Measurements from ENCODE around the gene POLE.

POLE gene

GRCh38 chr12:132576701-132577100 is 110.4 kb downstream of the POLE start:
- no peak for TF ChIP-seq CTCF (IDR thresholded peaks at IDR 0.05; ENCODE audit: low read depth, low read length)
- H3K4me3 ChIP-seq (ENCODE audit: low read depth, low read length), result no peak overlapping the region
- in situ Hi-C loops (cut with HindIII; ENCODE audit: low sequenced_read_pairs), result no loop called here
- no peak for DNase-seq (ENCODE audit: low read depth, low spot score)

GRCh38 chr12:132575661-132576060 is 111.5 kb downstream of the POLE start:
- H3K4me3 ChIP-seq (ENCODE audit: low read depth, low read length), result no peak overlapping the region
- in situ Hi-C loops (cut with HindIII; ENCODE audit: low sequenced_read_pairs), result no loop called here
- DNase-seq (ENCODE audit: low read depth, low spot score), result no peak
- no peak for TF ChIP-seq CTCF (IDR thresholded peaks at IDR 0.05; ENCODE audit: low read depth, low read length)

GRCh38 chr12:132574271-132574996 is 112.7 kb downstream of the POLE start:
- in situ Hi-C loops (cut with HindIII; ENCODE audit: low sequenced_read_pairs), result no loop called here
- H3K4me3 ChIP-seq (ENCODE audit: low read depth, low read length), result no peak overlapping the region
- TF ChIP-seq CTCF (IDR thresholded peaks at IDR 0.05; ENCODE audit: low read depth, low read length), result no peak
- DNase-seq (ENCODE audit: low read depth, low spot score), result no peak
